ENCODE data around the gene ACSL3. TPM values are rescaled to one million over a fixed set of nuclear protein-coding genes. Genes with fewer than 3 reads are reported as not detected.
"Not testable (repeated sequence)": the region's sequence is repeated elsewhere in the genome, so short reads cannot be mapped to it uniquely, and the experiment has no call there.

ACSL3 gene
- total RNA-seq, 1 experiment from 2014 or later: 98.5 TPM

- no peaks in the 10 kb centered on the region for H3K27me3 ChIP-seq (ENCODE audit: low read length)
- H3K36me3 ChIP-seq (ENCODE audit: insufficient read depth, low read length): no peaks in the 10 kb centered on the region
- peak; percentile 67 for DNase-seq
- H3K4me3 ChIP-seq (ENCODE audit: low read length): peak overlapping the region; percentile 70
- H3K79me2 ChIP-seq (ENCODE audit: low read length): peaks cover 56% of the 10 kb centered on the region
- H3K27ac ChIP-seq (ENCODE audit: low read length): peak overlapping the region; percentile 62
- no peaks in the 10 kb centered on the region for H3K9me3 ChIP-seq (ENCODE audit: low read length)
- peak overlapping the region; percentile 88 for H3K9ac ChIP-seq (ENCODE audit: low read length)
- peaks cover 46% of the 10 kb centered on the region for H3K4me1 ChIP-seq (ENCODE audit: low read length)
- no peak overlapping the region; the same call in 1 of the 2 replicates for H2AFZ ChIP-seq (ENCODE audit: low read length)
- peaks cover 47% of the 10 kb centered on the region for H4K20me1 ChIP-seq (ENCODE audit: insufficient read depth, low read depth, low read length)
- H3K4me2 ChIP-seq (ENCODE audit: low read depth, low read length, poor library complexity, severe bottlenecking): peak overlapping the region; percentile 79
- H3K9me2 ChIP-seq (replicated peaks; ENCODE audit: insufficient read depth, low read length): no peaks in the 10 kb centered on the region
Observed at GRCh38 chr2:222861411-222862105, 722 bp downstream of the ACSL3 start.

DNA sequence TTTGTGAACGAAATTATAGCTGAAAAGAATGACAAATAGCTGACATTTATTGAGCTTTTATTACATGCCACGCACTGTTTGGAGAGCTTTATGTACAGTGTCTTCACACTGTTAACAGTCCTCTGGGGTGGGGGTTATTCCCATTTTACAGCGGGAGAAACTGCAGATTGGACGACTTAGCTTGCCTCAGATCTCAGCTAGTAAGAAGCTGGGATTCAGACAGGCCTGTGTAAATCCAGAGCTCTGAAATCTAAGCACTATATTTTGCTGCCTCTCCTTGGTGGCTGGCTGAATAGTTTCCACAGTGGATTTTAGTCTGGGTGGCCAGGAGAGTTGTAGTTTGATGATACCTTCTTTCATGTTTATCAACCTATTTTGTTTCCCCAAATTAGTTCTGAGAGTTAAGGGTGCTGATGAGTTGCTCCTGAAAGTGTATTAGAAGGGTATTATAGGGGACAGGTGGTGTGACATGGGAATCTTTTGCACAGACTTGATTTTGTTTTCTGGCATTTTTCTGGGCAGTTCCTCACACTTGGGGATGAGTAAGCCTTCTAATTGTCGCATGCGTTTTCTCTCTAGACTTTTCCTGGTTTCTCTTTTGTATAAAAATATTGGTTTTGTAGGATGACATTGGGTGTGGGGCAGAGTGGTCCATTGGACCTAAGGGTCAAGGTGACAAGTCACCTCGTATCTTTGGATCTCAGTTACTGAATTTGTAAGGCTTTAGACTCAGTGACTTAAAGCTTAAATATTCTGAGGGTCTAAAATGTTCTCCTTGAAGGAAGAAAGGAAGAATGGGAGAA lies 1.5 kb downstream of the ACSL3 start:
- peak overlapping the region; percentile 70 for H3K4me3 ChIP-seq (ENCODE audit: low read length)
- no peak overlapping the region for H2AFZ ChIP-seq (ENCODE audit: low read length)
- peaks cover 47% of the 10 kb centered on the region for H4K20me1 ChIP-seq (ENCODE audit: insufficient read depth, low read depth, low read length)

GRCh38 chr2:222862909-222863544 lies 2.2 kb downstream of the ACSL3 start:
- Histone ChIP-seq H3K9me2 (replicated peaks; ENCODE audit: insufficient read depth, low read length) (no peaks in the 10 kb centered on the region), H3K36me3 (ENCODE audit: insufficient read depth, low read length) (no peaks in the 10 kb centered on the region), H3K79me2 (ENCODE audit: low read length) (peaks cover 69% of the 10 kb centered on the region), H3K4me2 (ENCODE audit: low read depth, low read length, poor library complexity, severe bottlenecking) (peak overlapping the region; percentile 79), H3K4me3 (ENCODE audit: low read length) (peak overlapping the region; percentile 70), H3K9ac (ENCODE audit: low read length) (peak overlapping the region; percentile 88; the same call in 1 of the 2 replicates), H3K9me3 (ENCODE audit: low read length) (no peaks in the 10 kb centered on the region), H2AFZ (ENCODE audit: low read length) (no peak overlapping the region), H3K27me3 (ENCODE audit: low read length) (no peaks in the 10 kb centered on the region), H4K20me1 (ENCODE audit: insufficient read depth, low read depth, low read length) (peaks cover 48% of the 10 kb centered on the region), H3K4me1 (ENCODE audit: low read length) (peaks cover 56% of the 10 kb centered on the region), H3K27ac (ENCODE audit: low read length) (no peak overlapping the region)
- DNase-seq: no peak

More for the DNA sequence above, 1.5 kb downstream of the ACSL3 start:
- Histone ChIP-seq H3K9ac (ENCODE audit: low read length) (peak overlapping the region; percentile 88), H3K36me3 (ENCODE audit: insufficient read depth, low read length) (no peaks in the 10 kb centered on the region), H3K27me3 (ENCODE audit: low read length) (no peaks in the 10 kb centered on the region), H3K27ac (ENCODE audit: low read length) (no peak overlapping the region), H3K9me3 (ENCODE audit: low read length) (no peaks in the 10 kb centered on the region), H3K4me2 (ENCODE audit: low read depth, low read length, poor library complexity, severe bottlenecking) (peak overlapping the region; percentile 79), H3K79me2 (ENCODE audit: low read length) (peaks cover 62% of the 10 kb centered on the region), H3K4me1 (ENCODE audit: low read length) (peaks cover 50% of the 10 kb centered on the region), H3K9me2 (replicated peaks; ENCODE audit: insufficient read depth, low read length) (no peaks in the 10 kb centered on the region)
- DNase-seq: peak; percentile 46

GRCh38 chr2:222864296-222864695 lies 3.5 kb downstream of the ACSL3 start:
- H3K4me1 ChIP-seq (ENCODE audit: low read length): peaks cover 69% of the 10 kb centered on the region
- H3K79me2 ChIP-seq (ENCODE audit: low read length): peaks cover 82% of the 10 kb centered on the region
- H3K4me3 ChIP-seq (ENCODE audit: low read length): no peak overlapping the region
- H3K9me3 ChIP-seq (ENCODE audit: low read length): no peaks in the 10 kb centered on the region
- no peak overlapping the region for H3K9ac ChIP-seq (ENCODE audit: low read length)
- no peaks in the 10 kb centered on the region for H3K9me2 ChIP-seq (replicated peaks; ENCODE audit: insufficient read depth, low read length)
- no peaks in the 10 kb centered on the region for H3K27me3 ChIP-seq (ENCODE audit: low read length)
- H2AFZ ChIP-seq (ENCODE audit: low read length): no peak overlapping the region
- peak overlapping the region; percentile 79 for H3K4me2 ChIP-seq (ENCODE audit: low read depth, low read length, poor library complexity, severe bottlenecking)
- H3K36me3 ChIP-seq (ENCODE audit: insufficient read depth, low read length): no peaks in the 10 kb centered on the region
- peaks cover 59% of the 10 kb centered on the region for H4K20me1 ChIP-seq (ENCODE audit: insufficient read depth, low read depth, low read length)
- DNase-seq: peak; percentile 36
- H3K27ac ChIP-seq (ENCODE audit: low read length): no peak overlapping the region

DNA sequence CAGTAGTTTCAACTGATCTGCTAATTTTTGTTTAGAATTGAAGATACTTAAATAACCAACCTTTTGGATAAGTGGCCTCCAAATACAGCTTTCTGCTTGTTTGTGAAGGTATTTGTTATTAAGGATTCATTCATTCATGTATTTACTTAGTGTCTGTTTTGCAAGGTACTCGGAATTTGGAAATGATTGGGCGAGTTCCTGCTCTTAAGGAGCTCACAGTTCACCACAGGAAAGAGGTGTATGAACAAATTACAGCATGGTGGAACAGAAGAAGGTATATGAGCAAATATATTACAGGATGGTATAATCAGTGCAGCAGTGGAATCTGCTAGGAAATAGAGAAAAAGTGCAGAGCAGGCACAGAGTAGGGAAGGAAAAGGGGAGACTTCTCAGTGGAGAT lies 4.5 kb downstream of the ACSL3 start:
- Histone ChIP-seq H3K36me3 (ENCODE audit: insufficient read depth, low read length) (no peaks in the 10 kb centered on the region), H3K4me2 (ENCODE audit: low read depth, low read length, poor library complexity, severe bottlenecking) (no peak overlapping the region), H3K27me3 (ENCODE audit: low read length) (no peaks in the 10 kb centered on the region), H3K9me3 (ENCODE audit: low read length) (no peaks in the 10 kb centered on the region), H3K4me3 (ENCODE audit: low read length) (no peak overlapping the region), H3K27ac (ENCODE audit: low read length) (no peak overlapping the region), H3K4me1 (ENCODE audit: low read length) (peaks cover 66% of the 10 kb centered on the region), H2AFZ (ENCODE audit: low read length) (no peak overlapping the region), H3K79me2 (ENCODE audit: low read length) (peaks cover 92% of the 10 kb centered on the region), H4K20me1 (ENCODE audit: insufficient read depth, low read depth, low read length) (peaks cover 69% of the 10 kb centered on the region), H3K9ac (ENCODE audit: low read length) (no peak overlapping the region), H3K9me2 (replicated peaks; ENCODE audit: insufficient read depth, low read length) (no peaks in the 10 kb centered on the region)
- DNase-seq: peak; percentile 27

- Histone ChIP-seq H3K9me3 (ENCODE audit: low read length) (no peaks in the 10 kb centered on the region), H3K9me2 (replicated peaks; ENCODE audit: insufficient read depth, low read length) (no peaks in the 10 kb centered on the region), H3K4me2 (ENCODE audit: low read depth, low read length, poor library complexity, severe bottlenecking) (no peak overlapping the region), H3K27me3 (ENCODE audit: low read length) (no peaks in the 10 kb centered on the region), H3K4me3 (ENCODE audit: low read length) (no peak overlapping the region), H2AFZ (ENCODE audit: low read length) (no peak overlapping the region), H4K20me1 (ENCODE audit: insufficient read depth, low read depth, low read length) (peaks cover 79% of the 10 kb centered on the region), H3K9ac (ENCODE audit: low read length) (no peak overlapping the region), H3K4me1 (ENCODE audit: low read length) (peaks cover 65% of the 10 kb centered on the region), H3K79me2 (ENCODE audit: low read length) (peaks cover 98% of the 10 kb centered on the region), H3K36me3 (ENCODE audit: insufficient read depth, low read length) (no peaks in the 10 kb centered on the region), H3K27ac (ENCODE audit: low read length) (no peak overlapping the region)
- peak; percentile 7 for DNase-seq
Observed at GRCh38 chr2:222866358-222866960, 5.6 kb downstream of the ACSL3 start.

GRCh38 chr2:222868560-222869251 lies 7.9 kb downstream of the ACSL3 start:
- H3K9me3 ChIP-seq (ENCODE audit: low read length); H2AFZ ChIP-seq (ENCODE audit: low read length); H3K9ac ChIP-seq (ENCODE audit: low read length); H3K27me3 ChIP-seq (ENCODE audit: low read length); H3K36me3 ChIP-seq (ENCODE audit: insufficient read depth, low read length); H3K4me3 ChIP-seq (ENCODE audit: low read length); H3K9me2 ChIP-seq (replicated peaks; ENCODE audit: insufficient read depth, low read length): not testable (repeated sequence)
- H3K4me1 ChIP-seq (ENCODE audit: low read length): peaks cover 47% of the 10 kb centered on the region
- H3K27ac ChIP-seq (ENCODE audit: low read length): peak overlapping the region; percentile 39; the same call in 1 of the 2 replicates
- H3K79me2 ChIP-seq (ENCODE audit: low read length): peaks cover 98% of the 10 kb centered on the region
- peak; percentile 6 for DNase-seq
- peak overlapping the region; percentile 27 for H3K4me2 ChIP-seq (ENCODE audit: low read depth, low read length, poor library complexity, severe bottlenecking)
- H4K20me1 ChIP-seq (ENCODE audit: insufficient read depth, low read depth, low read length): peaks cover 66% of the 10 kb centered on the region

Data from Karpas-422 (cell line).